ENCODE results near the gene USP6. TPM values are rescaled to one million over a fixed set of nuclear protein-coding genes. Genes with fewer than 3 reads are reported as not detected.
A peak's percentile ranks its signal among the peaks of the same experiment; 100 is the strongest.
"Not testable (repeated sequence)": the region's sequence is repeated elsewhere in the genome, so short reads cannot be mapped to it uniquely, and the experiment has no call there.

USP6 gene
- 0.02 TPM in 1 of 2 replicates, not detected in the other for total RNA-seq (2014; rRNA removed; shearing (Covaris generic))

DNA sequence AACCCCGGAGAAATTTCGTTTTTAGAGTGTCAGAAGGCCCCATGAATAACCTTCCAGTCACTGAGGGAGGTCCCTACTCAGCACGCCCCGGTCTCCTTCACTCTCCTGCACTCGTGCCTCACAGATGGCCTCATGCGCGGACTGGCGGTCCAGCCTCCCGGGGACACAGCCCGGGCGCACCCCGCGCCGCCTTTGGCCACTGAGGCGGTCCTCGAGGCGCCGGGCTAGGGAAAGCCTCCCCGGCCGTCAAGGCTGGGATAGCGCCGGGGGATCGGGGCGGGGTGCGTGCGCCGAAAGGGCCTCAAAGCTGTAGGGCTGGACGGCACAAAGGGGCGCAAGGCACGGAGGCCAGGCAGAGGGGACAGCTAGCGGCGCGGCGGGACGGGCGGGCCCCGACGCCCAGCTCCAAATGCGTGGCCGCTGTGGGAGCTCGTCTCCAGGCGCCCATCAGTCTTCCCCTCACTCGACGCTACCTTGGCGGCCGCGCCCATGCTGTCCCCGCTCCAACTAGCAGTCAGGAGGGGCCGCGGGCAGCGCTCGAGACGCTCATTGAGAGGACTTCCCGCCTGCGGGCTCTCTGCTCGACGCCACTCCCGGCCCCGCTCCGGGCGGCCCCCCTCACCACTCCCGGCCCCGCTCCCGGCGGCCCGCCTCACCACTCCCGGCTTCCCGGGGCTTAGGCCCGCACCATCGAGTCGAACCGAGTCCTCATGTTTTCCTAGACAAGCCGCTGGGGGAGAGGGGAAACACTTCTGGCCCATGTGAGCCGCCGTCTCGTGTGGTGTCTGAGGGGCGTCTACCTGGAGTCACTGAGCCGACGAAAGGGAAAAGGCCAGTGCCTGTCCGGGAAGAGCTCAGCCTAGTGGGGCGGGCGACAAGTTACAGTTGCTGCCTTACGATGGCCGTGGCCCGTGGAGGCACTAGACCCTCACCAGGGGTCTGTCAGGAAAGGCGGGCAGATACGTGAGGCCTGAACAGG is at the start of gene USP6:
Gene USP6, plus strand, starts transcription at position 360 of the 979 bp plus-strand sequence. CDS start 14,336 bp downstream, outside the sequence.
- no peak for DNase-seq (ENCODE audit: low read depth)

DNA sequence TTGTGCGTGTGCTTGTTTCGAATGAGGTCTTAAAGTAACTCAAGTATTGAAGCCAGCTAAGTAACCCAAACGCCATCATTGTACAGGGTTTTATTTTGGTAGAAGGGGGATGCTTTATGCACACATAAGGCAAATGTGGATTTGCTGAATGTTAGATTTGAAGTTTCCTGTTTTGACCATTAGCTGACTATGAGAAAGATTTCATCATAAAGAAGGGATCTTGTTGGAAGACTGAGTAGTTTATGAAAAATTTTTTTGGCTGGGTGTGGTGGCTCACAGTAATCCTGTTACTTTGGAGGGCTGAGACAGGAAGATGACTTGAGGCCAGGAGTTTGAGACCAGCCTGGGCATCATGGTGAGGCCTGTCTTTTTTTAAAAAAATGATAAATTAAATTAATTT is 47.6 kb upstream of the USP6 start:
- no peak for DNase-seq (ENCODE audit: low read depth)

- DNase-seq (ENCODE audit: low read depth) = peak; percentile 34
Observed at GRCh38 chr17:5069724-5070123, 46.1 kb upstream of the USP6 start.

- not testable (repeated sequence) for DNase-seq (ENCODE audit: low read depth)
Observed at GRCh38 chr17:5075472-5075871, 40.4 kb upstream of the USP6 start.

GRCh38 chr17:5077275-5077674 is 38.6 kb upstream of the USP6 start:
- DNase-seq (ENCODE audit: low read depth) = not testable (repeated sequence)

GRCh38 chr17:5077781-5078105 is 38.1 kb upstream of the USP6 start:
- DNase-seq (ENCODE audit: low read depth) = no peak

DNA sequence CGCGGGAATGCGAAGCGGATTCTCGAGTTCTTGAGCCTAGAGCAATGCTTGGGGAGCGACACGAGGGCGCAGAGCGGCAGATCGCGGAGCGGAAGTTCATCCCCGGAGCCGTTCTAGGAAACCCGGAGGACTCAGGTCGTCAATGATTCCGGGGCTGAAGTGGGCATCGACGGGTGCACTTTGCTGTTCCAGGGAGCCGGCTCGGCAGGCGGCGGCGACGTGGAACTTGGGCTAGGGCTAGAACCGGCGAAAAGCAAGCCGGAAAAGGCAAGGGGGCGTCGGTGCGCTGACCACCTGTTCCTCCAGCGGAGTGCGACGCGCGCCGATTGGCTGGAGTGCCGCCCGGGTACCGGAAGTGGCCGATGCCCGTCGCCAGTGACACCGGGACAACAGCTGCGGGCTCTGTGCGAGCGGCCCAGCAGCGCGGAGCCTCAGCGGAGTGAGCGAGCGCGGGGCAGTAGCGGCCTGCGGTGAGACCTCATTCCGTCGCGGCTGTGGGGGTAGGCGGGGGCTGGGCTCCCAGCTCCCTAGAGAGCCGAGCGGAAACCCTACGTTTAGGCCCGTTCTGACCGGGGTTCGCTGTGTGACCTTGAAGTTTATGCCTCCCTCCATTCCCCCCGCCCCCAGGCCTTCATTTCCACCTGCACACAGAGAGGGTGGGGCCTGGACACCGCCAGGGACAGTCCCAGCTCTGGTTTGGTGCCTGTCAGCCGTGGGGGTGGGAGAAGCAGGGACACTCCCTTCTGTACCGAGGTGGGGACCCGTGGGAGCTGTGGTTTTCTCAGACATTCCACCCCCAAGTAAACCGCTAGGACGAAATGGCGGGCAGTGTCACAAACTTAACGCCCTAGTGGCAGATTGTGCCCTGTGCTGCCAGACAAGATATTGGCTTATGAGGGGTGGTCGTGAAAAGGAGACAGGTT is 37.5 kb upstream of the USP6 start, which contains the start of gene ZFP3:
Gene ZFP3, plus strand, starts transcription at position 362 of the 923 bp plus-strand sequence. CDS start 13,038 bp downstream, outside the sequence.
- peak; percentile 77 for DNase-seq (ENCODE audit: low read depth)

GRCh38 chr17:5080591-5080990 is 35.2 kb upstream of the USP6 start:
- no peak for DNase-seq (ENCODE audit: low read depth)

DNA sequence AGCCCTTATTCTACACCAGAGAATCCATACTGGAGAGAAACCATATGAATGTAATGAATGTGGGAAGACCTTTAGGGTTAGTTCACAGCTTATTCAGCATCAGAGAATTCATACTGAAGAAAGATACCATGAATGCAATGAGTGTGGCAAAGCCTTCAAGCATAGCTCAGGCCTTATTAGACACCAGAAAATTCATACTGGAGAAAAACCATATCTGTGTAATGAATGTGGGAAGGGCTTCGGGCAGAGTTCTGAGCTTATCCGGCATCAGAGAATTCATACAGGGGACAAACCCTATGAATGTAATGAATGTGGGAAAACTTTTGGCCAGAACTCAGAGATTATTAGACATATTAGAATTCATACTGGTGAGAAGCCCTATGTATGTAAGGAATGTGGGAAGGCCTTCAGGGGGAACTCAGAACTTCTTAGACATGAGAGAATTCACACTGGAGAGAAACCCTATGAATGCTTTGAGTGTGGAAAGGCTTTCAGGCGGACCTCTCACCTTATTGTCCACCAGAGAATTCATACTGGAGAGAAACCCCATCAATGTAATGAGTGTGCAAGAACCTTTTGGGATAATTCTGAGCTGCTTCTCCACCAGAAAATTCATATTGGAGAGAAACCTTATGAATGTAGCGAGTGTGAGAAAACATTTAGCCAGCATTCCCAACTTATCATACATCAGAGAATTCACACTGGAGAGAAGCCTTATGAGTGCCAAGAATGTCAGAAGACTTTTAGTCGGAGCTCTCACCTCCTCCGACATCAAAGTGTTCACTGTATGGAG is 23.4 kb upstream of the USP6 start:
- no peak for DNase-seq (ENCODE audit: low read depth)

GRCh38 chr17:5096731-5097100 is 19.1 kb upstream of the USP6 start:
- no peak for DNase-seq (ENCODE audit: low read depth)

DNA sequence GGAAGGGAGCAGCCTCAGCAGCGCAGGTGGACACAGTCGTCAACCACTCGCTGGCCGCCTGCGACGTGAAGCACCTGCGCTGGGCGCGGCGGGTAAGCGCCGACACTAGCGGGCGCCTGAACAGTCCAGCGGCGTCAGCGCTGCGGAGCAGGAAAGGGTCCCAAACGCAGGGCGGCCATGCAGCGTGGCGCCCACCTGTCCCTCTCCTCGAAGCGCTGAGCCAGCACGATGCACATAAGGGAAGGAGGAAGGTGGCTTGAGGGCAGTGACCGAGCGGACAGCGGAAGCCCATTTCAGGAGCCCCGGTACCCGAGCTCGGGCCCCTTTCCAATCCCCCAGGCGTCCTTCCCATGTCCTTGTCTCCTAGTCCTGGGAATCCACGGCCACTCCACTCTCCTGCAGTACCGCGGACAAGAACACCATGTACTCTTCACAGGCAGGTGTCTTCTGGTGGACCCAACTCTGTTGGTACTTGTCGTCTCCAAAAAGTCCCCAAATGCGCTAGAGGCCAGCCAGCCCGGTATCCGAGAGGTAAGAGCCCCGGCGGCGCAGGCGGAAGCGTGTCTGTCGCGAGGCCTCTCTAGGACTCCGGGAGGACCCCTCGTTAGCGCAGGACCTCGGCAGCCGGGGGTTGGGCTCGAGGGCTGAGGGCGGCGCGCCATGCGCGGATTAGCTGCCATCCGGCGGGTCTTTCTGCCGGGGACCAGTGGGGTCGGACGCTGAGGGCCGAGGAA is 18.6 kb upstream of the USP6 start:
- DNase-seq (ENCODE audit: low read depth) = no peak

GRCh38 chr17:5099271-5099670 is 16.6 kb upstream of the USP6 start:
- no peak for DNase-seq (ENCODE audit: low read depth)

- DNase-seq (ENCODE audit: low read depth) = no peak
Observed at GRCh38 chr17:5100832-5101231, 15.0 kb upstream of the USP6 start.

DNA sequence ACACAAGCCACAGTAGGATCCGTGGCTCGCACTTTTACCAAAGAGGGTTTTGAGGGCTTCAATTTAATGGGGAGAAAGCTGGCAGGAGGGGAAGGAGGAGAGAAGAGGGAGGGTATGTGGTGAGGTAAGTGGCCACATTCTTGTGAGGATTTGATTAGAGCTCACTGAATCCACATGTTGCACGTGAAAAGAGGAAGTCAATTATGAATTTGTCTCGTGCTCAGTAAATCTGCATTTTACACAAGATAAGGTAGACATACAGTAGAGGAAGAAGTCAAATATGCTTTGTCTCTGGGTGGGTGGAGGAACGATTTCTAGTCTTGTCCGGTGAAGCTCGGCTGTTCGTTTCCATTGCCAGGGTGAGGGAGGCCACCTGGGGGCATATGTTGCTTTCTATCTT is 5.0 kb upstream of the USP6 start:
- no peak for DNase-seq (ENCODE audit: low read depth)

- peak; percentile 93 for DNase-seq (ENCODE audit: low read depth)
Observed at GRCh38 chr17:5111402-5112204, 4.2 kb upstream of the USP6 start, which contains the start of gene ZNF232. Gene ZNF232 (minus strand): TSS chr17:5111878. CDS start chr17:5111822, 56 bp downstream.

- no peak for DNase-seq (ENCODE audit: low read depth)
Observed at GRCh38 chr17:5118219-5118618, 2.4 kb downstream of the USP6 start.

DNA sequence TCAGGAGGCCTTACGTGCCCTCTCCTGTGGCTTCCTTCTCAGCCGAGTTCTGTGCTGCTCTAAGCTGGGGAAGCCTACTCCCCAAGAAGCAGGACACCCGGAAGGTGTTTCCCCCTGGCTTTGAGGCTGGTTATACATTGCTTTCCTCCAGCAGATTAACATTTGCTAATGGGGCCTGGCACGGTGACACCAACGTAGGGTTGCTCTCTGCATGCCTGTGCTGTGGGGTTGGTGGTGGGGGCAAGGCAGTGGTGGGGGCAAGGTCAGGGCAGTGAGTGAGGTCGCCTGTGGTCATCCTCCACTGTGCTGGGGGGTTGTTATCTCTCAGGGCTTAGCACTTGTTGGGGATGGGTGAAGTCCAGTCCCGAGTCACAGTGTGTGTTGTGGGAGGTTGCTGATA is 4.2 kb downstream of the USP6 start:
- DNase-seq (ENCODE audit: low read depth) = no peak

GRCh38 chr17:5120436-5121185 is 4.8 kb downstream of the USP6 start:
- DNase-seq (ENCODE audit: low read depth) = not testable (repeated sequence)

Measured in M059J (cell line).